Activated T-cell treated with anti-CD3 and anti-CD28 coated beads for 24 hours (primary cell): Measurements from ENCODE around the gene FAM83C.
A peak's percentile ranks its signal among the peaks of the same experiment; 100 is the strongest.

Experiments used
- DNase-seq: peaks from one replicate; pipeline ENCODE4 v3.0.0-alpha.2; 2020; ENCODE audit warnings: low read depth

FAM83C gene

DNA sequence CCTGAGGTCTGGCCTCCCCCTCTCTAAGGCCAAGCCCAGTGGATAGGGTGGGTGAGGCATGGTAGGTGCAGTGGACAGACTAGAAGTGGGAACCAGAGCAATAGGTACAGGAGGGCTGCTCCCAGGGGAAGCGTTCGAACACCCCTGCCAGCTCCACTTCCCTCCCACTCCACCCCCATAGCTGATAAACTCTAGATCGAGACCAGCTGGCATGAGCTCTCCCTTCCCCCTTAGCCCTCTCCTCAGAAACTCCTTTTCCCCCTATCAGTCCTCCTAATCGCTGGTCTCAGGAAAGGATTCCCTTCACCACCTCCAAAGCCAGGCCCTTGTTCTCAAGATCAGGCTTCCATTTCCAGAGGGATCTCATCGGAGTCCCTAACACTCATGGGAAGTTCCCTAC, 6.0 kb upstream of the FAM83C start:
- no peak for DNase-seq

- no peak for DNase-seq
These were observed 5.5 kb upstream of the FAM83C start for GRCh38 chr20:35297740-35298139.

GRCh38 chr20:35297155-35297554, 4.9 kb upstream of the FAM83C start:
- DNase-seq, result no peak

- no peak for DNase-seq
These were observed 3.9 kb upstream of the FAM83C start for GRCh38 chr20:35296101-35296554.

DNA sequence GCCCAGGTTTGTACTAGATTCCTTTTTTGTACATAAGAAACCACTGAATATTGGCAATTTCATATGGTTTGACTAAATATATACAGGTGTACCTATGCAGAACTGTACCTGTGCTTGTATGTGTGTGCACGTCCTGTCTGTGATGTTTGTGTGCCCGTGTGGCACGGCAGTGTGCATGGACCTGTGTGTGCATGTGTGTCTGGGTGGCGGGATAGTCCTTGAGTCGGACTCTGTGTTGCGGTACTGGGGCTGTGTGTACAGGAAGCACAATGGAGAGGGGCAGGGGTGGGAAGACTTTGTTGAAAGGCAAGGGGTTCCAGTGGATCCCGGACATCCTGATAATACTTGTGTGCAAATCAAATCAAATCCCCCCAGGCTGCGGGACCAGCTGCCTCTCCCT, 3.4 kb upstream of the FAM83C start:
- no peak for DNase-seq

GRCh38 chr20:35295058-35295457, 2.8 kb upstream of the FAM83C start:
- DNase-seq, result no peak

GRCh38 chr20:35294293-35294685, 2.1 kb upstream of the FAM83C start:
- DNase-seq, result no peak

DNA sequence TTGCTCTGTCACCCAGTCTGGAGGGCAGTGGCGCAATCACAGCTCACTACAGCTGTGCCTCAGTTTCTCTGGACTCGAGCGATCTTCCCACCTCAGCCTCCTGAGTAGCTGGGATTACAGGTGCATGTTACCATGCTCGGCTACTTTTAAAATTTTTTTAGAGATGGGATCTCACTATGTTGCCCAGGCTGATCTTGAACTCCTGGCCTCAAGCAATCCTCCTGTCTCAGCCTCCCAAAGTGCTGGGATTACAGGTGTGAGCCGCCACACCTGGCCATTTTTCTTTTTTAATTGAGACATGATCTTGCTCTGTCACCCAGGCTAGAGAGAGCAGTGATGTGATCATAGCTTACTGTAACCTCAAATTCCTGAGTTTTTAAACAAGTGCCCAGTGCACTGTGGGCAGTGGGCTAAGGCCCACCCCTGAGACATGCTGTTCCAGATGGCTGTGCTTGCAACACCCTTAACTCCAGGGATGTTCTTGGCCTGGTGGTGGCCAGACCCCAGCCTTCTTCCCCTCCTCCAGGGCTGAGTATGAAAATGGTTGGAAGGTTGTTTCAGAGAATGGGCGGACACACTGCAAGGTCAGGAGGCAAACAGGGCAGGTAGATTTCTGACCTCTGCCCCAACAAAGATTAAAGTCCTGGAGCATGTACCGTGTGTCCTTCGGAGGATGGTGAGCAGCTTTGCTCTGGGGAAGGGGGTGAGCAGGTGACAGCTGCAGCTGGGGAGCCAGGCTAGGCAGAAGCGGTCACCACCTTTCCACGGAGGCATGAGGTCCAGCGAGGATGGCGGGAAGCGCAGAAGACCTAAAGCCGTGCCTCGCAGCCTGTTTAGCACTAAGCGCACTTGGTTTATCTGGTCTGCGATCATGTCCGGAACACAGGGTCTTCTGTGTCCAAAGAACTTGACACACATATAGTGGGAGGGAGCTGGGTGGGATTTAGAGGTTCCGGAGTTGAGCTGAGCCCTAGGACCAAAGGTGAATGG, 1.4 kb upstream of the FAM83C start:
- DNase-seq, result no peak

GRCh38 chr20:35292504-35293285, 470 bp upstream of the FAM83C start:
- no peak for DNase-seq

GRCh38 chr20:35290887-35291417, 1.3 kb downstream of the FAM83C start:
- DNase-seq, result no peak

GRCh38 chr20:35290186-35290886, 1.9 kb downstream of the FAM83C start:
- DNase-seq, result no peak

GRCh38 chr20:35288325-35289060, 3.7 kb downstream of the FAM83C start:
- no peak for DNase-seq

- no peak for DNase-seq
These were observed 4.5 kb downstream of the FAM83C start for GRCh38 chr20:35287509-35288324.

GRCh38 chr20:35286899-35287508, 5.2 kb downstream of the FAM83C start:
- DNase-seq, result no peak

GRCh38 chr20:35286077-35286898, 5.9 kb downstream of the FAM83C start:
- no peak for DNase-seq

GRCh38 chr20:35285806-35286076, 6.5 kb downstream of the FAM83C start:
- DNase-seq, result no peak

- no peak for DNase-seq
These were observed 7.0 kb downstream of the FAM83C start for GRCh38 chr20:35284992-35285805.

GRCh38 chr20:35284267-35284991, 7.8 kb downstream of the FAM83C start, which contains the start of gene EIF6:
EIF6 (minus strand) TSS chr20:35284772; CDS start chr20:35284487, 285 bp downstream.
- DNase-seq, result peak; percentile 77
